SJSA1 (cell line): ENCODE results near the gene ACVR1. TPM values are rescaled to one million over a fixed set of nuclear protein-coding genes. Genes with fewer than 3 reads are reported as not detected.
"Not testable (repeated sequence)": the region's sequence is repeated elsewhere in the genome, so short reads cannot be mapped to it uniquely, and the experiment has no call there.

Experiments used
- DNase-seq, 2 experiments: peaks; one replicate each; pipeline ENCODE4 v3.0.0-alpha.2; 2015 to 2020; ENCODE audit warnings: low spot score in 2 of 2, low read depth in 1 of 2
- H3K27ac ChIP-seq: fragments of 250-450 bp; sonication (Bioruptor Pico); 2 replicates; pipeline ENCODE4 v1.5.1; 2020; ENCODE audit warnings: mild to moderate bottlenecking, moderate library complexity
- H3K27me3 ChIP-seq: fragments of 250-450 bp; sonication (Bioruptor Pico); replicated peaks from 2 replicates; pipeline ENCODE4 v1.5.1; 2020; ENCODE audit warnings: mild to moderate bottlenecking, moderate library complexity
- H3K36me3 ChIP-seq: fragments of 250-450 bp; sonication (Bioruptor Pico); 2 replicates; pipeline ENCODE4 v1.5.1; 2020; ENCODE audit warnings: mild to moderate bottlenecking
- H3K4me1 ChIP-seq: fragments of 250-450 bp; sonication (Bioruptor Pico); replicated peaks from 2 replicates; pipeline ENCODE4 v1.6.1; 2021; ENCODE audit warnings: mild to moderate bottlenecking
- H3K4me3 ChIP-seq: fragments of 250-450 bp; sonication (Bioruptor Pico); 2 replicates; pipeline ENCODE4 v1.5.1; 2020; ENCODE audit warnings: mild to moderate bottlenecking
- H3K9me3 ChIP-seq: fragments of 250-450 bp; sonication (Bioruptor Pico); replicated peaks from 2 replicates; pipeline ENCODE4 v1.5.1; 2020; ENCODE audit warnings: mild to moderate bottlenecking
- total RNA-seq: library from RNA; depleted of rRNA; stranded (reverse); fragments of >200 nt; shearing (Covaris generic); gene quantifications from 2 replicates; pipeline ENCODE4 v1.2.3, GENCODE V29; 2014

ACVR1 gene
- total RNA-seq, 1 experiment from 2014 or later: 16.6 TPM

DNA sequence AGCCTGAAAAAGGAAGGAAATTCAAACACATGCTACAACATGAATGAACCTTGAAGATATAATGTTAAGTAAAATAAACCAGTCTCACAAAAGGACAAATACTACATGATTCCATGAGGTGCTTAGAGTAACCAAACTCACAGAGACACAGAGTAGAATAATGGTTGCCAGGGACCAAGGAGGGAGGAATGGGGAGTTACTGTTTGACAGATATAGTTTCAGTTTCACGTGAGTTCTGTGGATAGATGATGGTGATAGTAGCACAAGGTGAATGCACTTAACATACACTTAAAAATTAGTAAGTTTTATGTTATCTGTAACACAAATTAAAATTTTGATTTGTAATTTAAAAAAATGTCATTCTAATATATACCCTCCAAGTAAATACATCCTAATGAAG lies 140.6 kb downstream of the ACVR1 start:
- H3K36me3 ChIP-seq: peaks cover 37% of the 10 kb centered on the region
- H3K9me3 ChIP-seq: no peaks in the 10 kb centered on the region
- H3K27ac ChIP-seq: no peak overlapping the region

DNA sequence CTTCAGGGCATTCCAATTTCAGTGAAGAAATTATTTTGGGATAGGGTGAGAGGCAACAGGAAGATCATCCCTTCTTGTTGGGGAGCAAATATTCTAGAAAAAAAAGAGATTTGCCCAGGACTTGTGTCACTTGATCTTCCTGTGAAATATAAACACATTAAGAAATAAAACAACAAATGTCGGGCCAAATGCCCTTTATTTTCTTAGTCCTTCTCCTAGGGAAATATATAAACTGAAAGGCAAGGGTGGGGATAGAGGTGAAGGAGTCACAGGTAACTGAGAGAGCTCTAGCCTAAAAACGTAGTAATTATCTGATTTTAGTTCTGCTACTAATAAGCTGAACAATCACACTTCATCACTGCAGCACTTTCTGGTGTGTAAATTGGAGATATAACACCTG lies 142.9 kb downstream of the ACVR1 start:
- no peak overlapping the region for H3K4me3 ChIP-seq
- no peaks in the 10 kb centered on the region for H3K27me3 ChIP-seq
- peaks cover 34% of the 10 kb centered on the region for H3K36me3 ChIP-seq
- no peaks in the 10 kb centered on the region for H3K9me3 ChIP-seq
- H3K4me1 ChIP-seq: no peaks in the 10 kb centered on the region
- H3K27ac ChIP-seq: no peak overlapping the region
- no peak for DNase-seq

More for the DNA sequence above, 140.6 kb downstream of the ACVR1 start:
- H3K27me3 ChIP-seq: no peaks in the 10 kb centered on the region
- no peak overlapping the region for H3K4me3 ChIP-seq
- no peaks in the 10 kb centered on the region for H3K4me1 ChIP-seq
- no peak for DNase-seq

DNA sequence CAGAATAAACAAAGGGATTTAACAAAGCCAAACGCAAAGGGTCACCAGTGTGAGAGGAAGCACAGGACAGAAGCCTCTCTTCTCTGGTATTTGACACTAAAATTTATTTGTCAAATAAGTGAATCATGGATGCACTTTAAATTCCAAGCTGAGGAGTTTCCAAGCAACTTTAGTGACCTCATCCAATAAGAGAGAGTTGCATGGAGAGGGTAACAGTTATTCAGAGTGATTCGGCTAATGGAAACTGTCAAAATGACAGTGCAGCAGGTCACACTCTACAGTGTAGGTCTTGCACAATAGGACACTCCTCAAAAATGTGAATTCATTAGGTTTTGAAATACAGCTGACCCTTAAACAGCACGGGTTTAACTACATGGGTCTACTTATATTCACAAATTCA lies 143.5 kb downstream of the ACVR1 start:
- Histone ChIP-seq H3K4me3 (no peak overlapping the region), H3K4me1 (no peaks in the 10 kb centered on the region), H3K36me3 (peaks cover 27% of the 10 kb centered on the region), H3K9me3 (no peaks in the 10 kb centered on the region), H3K27ac (no peak overlapping the region), H3K27me3 (no peaks in the 10 kb centered on the region)
- DNase-seq: no peak

DNA sequence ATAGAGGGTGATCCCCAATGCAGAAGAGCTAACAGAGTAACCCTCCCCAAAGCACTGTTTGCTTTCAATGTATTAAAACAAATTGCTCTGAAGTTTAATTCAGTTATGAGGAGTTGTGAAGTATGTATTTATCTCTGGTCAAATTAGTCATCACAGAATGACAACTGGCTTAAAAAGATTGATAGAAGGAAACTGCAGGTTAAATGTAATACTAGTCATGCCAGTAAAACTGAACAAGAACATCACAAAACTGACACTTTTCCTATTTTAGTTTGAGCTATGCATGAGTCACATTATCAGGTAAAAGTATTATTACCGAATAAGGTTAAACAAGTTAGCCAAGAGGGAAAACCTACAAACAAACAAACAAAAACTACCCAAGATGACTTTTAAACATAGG lies 148.4 kb downstream of the ACVR1 start:
- Histone ChIP-seq H3K4me1 (no peaks in the 10 kb centered on the region), H3K27ac (no peak overlapping the region), H3K4me3 (no peak overlapping the region), H3K9me3 (0 out of 2 replicates have a peak, but pooled peaks cover 3% of the 10 kb centered on the region), H3K36me3 (no peaks in the 10 kb centered on the region), H3K27me3 (no peaks in the 10 kb centered on the region)
- DNase-seq: no peak

DNA sequence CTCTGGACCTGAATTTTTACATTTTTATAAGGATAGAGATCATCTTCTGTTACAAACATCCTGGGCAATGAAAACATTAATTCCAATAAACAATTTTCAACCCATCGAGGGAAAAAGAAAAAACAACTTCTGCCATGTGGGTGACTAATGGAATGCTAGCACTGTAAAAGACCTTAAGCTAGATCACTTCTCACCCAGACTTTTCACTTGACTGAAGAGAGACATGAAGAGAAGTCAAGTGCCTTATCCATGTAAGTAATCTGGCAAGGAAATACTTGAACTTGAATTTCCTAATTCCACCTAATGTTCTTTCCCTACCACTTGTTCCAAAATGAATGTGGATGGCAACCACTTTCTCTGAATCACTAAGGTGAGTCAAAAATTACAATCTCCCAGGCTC lies 149.2 kb downstream of the ACVR1 start:
- Histone ChIP-seq H3K9me3 (0 out of 2 replicates have a peak, but pooled peaks cover 3% of the 10 kb centered on the region), H3K4me1 (no peaks in the 10 kb centered on the region), H3K27me3 (no peaks in the 10 kb centered on the region), H3K27ac (no peak overlapping the region), H3K36me3 (no peaks in the 10 kb centered on the region), H3K4me3 (no peak overlapping the region)
- no peak for DNase-seq

DNA sequence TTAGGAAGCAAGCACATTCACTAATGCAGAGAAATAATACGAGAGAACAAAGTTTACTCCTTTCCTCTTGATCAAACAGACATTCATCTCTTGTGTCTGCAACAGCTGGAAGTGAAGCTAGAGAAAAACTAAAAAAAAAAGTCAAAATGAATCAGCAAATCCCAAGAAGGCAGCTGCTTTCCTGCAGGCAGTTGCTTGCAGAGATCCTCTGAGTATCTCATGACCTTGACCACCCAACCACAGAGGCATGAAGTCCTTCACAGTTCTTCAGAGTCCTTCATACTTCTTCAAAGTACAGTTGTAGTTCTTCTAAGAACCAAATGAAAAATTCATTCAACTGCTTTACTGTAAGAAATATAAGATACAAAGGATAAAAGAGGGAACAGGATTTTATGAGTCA lies 150.3 kb downstream of the ACVR1 start:
- no peak for DNase-seq
- no peaks in the 10 kb centered on the region for H3K4me1 ChIP-seq
- H3K36me3 ChIP-seq: no peaks in the 10 kb centered on the region
- H3K27ac ChIP-seq: no peak overlapping the region
- H3K4me3 ChIP-seq: no peak overlapping the region
- 0 out of 2 replicates have a peak, but pooled peaks cover 3% of the 10 kb centered on the region for H3K9me3 ChIP-seq
- no peaks in the 10 kb centered on the region for H3K27me3 ChIP-seq

DNA sequence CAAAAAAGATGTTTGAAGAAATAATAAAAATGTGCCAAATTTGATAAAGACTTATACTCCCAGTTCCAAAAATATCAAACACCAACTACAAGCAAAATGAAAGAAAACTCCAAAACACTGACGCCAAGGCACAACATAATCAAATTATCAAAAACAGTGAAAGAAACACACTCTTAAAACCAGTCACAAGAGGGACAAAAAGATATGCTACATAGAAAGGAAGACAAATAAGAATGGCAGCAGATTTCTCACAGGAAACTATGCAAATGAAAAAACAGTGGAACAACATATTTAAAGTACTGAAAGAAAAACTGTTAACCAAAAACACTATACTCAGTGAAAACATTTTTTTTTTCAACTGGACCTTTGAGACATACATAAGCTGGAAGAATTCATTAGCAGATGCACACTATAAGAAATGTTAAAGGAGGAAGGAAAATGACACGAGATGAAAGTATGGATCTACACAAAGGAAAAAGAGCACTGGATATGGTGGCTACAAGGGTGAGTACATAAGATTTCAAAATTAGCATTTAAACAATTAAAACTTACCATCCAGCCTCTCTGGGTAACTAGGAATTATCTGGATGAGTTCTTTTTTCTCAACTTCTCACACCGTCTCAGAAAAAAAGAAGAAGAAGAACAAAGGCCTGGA lies 153.4 kb downstream of the ACVR1 start:
- H3K9me3 ChIP-seq: 0 out of 2 replicates have a peak, but pooled peaks cover 3% of the 10 kb centered on the region
- no peaks in the 10 kb centered on the region for H3K36me3 ChIP-seq
- H3K4me3 ChIP-seq: no peak overlapping the region
- H3K27ac ChIP-seq: no peak overlapping the region
- DNase-seq: peak in 1 of 2 experiments; percentile 12
- no peaks in the 10 kb centered on the region for H3K4me1 ChIP-seq
- H3K27me3 ChIP-seq: no peaks in the 10 kb centered on the region

DNA sequence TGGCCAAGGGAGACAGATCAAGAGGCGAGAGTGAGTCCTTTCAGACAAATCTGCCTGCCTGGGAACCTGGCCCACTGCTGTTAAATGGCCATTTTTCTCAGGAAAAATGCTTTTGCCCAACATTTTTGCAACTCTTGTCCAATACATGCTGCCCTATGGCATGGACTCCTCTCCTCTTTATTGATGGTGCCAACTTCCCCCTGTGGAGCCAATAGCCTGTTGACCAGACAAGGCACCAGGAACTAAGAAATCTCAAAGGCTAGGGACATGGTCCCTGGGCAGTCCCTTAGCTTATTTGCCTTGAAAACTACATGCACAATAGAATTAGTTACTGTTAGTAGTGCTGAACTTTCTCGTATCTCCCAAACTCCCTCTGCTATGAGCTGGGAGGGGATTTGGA lies 155.6 kb downstream of the ACVR1 start:
- H3K4me1 ChIP-seq: no peaks in the 10 kb centered on the region
- H3K27me3 ChIP-seq: no peaks in the 10 kb centered on the region
- H3K36me3 ChIP-seq: no peaks in the 10 kb centered on the region
- H3K27ac ChIP-seq: no peak overlapping the region
- 0 out of 2 replicates have a peak, but pooled peaks cover 5% of the 10 kb centered on the region for H3K9me3 ChIP-seq
- DNase-seq: no peak
- H3K4me3 ChIP-seq: no peak overlapping the region

DNA sequence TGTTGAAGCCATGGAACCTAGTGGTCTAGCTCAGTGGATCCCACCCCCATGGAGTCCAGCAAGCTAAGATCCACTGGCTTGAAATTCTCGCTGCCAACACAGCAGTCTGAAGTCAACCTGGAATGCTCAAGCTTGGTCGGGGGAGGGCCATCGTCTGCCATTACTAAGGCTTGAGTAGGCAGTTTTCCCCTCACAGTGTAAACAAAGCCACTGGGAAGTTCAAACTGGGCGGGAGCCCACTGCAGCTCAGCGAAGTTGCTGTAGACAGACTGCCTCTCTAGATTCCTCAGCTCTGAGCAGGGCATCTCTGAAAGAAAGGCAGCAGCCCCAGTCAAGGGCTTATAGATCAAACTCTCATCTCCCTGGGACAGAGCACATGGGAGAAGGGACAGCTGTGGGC lies 171.5 kb downstream of the ACVR1 start:
- H3K27ac ChIP-seq, H3K36me3 ChIP-seq, H3K4me3 ChIP-seq, H3K4me1 ChIP-seq, H3K9me3 ChIP-seq, DNase-seq, H3K27me3 ChIP-seq: not testable (repeated sequence)

DNA sequence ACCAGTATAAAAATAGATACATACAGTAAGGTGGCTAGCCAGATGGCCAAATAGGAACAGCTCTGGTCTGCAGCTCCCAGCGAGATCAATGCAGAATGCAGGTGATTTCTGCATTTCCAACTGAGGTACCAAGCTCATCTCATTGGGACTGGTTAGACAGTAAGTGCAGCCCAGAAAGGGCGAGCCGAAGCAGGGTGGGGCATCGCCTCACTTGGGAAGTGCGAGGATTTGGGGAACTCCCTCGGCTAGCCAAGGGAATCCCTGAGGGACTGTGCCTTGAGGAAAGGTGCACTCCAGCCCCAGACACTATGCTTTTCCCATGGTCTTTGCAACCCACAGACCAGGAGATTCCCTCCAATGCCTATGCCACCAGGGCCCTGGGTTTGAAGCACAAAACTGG lies 172.0 kb downstream of the ACVR1 start:
- H3K36me3 ChIP-seq, H3K4me3 ChIP-seq, H3K9me3 ChIP-seq, DNase-seq, H3K27ac ChIP-seq, H3K27me3 ChIP-seq, H3K4me1 ChIP-seq: not testable (repeated sequence)

DNA sequence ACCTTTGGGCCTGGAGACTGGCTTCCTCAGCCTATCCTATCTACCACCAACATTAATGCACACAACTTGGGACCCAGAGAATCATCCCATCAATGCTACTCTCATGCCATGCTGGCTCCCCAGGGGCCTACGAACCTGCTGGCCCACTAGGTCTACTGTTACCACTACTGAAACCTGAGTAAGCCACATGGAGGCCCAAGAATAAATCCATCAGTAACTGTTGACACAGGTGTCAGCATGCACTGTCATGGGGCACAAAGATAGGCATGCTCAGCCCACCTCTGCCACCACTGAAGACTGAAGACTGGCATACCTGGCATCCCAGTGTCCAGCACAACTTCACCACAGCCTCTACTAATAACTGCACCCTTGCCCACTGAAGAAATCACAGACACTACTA lies 176.3 kb downstream of the ACVR1 start:
- DNase-seq: no peak
- Histone ChIP-seq H3K27ac (no peak overlapping the region), H3K4me1 (no peaks in the 10 kb centered on the region), H3K9me3 (peaks cover 6% of the 10 kb centered on the region; the same call in 1 of the 2 replicates), H3K27me3 (no peaks in the 10 kb centered on the region), H3K4me3 (no peak overlapping the region), H3K36me3 (no peaks in the 10 kb centered on the region)

DNA sequence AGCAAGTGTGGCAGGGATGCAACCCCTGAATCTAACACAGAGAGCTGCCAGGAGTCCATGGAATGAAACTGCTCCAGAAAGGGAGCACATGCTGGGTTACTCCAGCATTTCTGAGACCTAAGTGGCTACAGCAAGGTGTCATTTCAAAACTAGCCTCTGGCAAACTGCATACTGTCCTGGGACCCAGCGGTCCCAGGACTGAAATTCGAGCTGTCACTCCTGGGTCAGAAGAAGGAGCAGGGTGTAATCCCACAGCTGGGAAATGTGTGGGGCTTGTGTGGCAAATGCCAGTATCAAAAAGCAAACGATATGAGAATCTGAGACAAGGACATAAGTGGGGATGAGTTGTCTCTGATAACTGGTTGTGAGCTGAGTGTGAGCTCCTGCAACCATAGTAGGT lies 177.1 kb downstream of the ACVR1 start:
- Histone ChIP-seq H3K9me3 (peaks cover 4% of the 10 kb centered on the region; the same call in 1 of the 2 replicates), H3K27me3 (no peaks in the 10 kb centered on the region), H3K4me1 (no peaks in the 10 kb centered on the region), H3K4me3 (no peak overlapping the region), H3K36me3 (no peaks in the 10 kb centered on the region), H3K27ac (no peak overlapping the region)
- DNase-seq: no peak

DNA sequence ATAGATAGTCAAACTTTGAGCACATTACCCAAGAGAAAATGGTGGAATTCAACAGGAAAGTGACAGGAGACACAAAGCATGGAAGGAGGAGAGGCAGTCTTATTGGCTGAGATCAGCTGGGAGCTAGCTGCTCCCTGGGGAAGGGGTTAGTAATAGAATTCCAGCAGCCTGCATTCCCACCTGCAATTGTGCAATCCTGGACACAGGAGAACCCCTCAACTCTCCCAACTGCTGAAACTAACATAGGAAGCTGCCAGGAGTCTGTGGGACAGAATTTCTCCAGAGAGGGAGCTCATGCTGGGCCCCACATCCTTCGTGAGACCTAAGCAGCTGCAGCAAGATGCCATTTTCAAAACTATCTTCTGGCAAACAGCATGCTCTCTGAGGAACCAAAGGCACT lies 177.7 kb downstream of the ACVR1 start:
- DNase-seq: no peak
- Histone ChIP-seq H3K4me3 (no peak overlapping the region), H3K27ac (no peak overlapping the region), H3K9me3 (0 out of 2 replicates have a peak, but pooled peaks cover 2% of the 10 kb centered on the region), H3K4me1 (no peaks in the 10 kb centered on the region), H3K27me3 (no peaks in the 10 kb centered on the region), H3K36me3 (no peaks in the 10 kb centered on the region)

DNA sequence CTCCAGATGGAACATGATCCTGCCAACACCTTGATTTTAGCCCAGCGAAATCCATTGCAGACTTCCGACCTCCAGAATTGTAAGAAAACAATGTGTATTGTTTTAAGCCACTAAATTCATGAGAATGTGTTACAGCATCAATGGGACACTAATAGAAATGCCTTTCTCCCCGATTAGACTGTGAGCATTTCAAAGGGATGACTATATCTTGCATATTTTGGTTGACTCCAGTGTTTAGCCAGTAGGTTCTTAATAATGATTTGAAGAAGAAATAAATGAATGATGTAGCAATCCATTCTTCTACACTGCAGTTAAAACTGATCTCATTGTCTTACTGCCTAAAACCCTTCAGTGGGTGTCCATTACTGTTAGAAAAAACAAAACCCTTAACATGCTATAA lies 180.1 kb downstream of the ACVR1 start:
- H3K9me3 ChIP-seq: no peaks in the 10 kb centered on the region
- no peak overlapping the region for H3K4me3 ChIP-seq
- no peaks in the 10 kb centered on the region for H3K27me3 ChIP-seq
- no peaks in the 10 kb centered on the region for H3K36me3 ChIP-seq
- no peak overlapping the region for H3K27ac ChIP-seq
- H3K4me1 ChIP-seq: peaks cover 6% of the 10 kb centered on the region
- DNase-seq: peak in 1 of 2 experiments; percentile 13

DNA sequence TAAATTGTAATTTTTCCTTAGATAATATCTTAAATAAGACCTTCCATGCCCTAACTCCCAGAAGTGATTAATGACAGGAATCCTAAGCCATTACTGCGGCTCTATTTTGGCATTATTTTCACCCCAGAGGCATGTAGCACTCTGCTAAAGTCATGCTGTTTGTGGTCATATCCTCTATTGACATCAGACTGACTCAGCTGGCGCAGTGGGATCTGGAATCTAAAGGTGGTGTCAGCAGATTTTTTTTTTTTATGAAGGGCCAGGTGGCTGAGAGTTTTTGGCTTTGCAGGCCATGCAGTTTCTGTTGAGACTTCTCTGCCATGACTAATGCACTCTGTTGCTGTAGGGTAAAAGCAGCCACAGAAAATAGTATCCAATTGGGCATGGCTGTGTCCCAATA lies 183.4 kb downstream of the ACVR1 start:
- H3K27ac ChIP-seq: no peak overlapping the region
- H3K9me3 ChIP-seq: no peaks in the 10 kb centered on the region
- DNase-seq: peak; percentile 28 to 58
- peaks cover 6% of the 10 kb centered on the region for H3K4me1 ChIP-seq
- H3K36me3 ChIP-seq: no peaks in the 10 kb centered on the region
- no peak overlapping the region for H3K4me3 ChIP-seq
- H3K27me3 ChIP-seq: no peaks in the 10 kb centered on the region
